HepG2 (cell line): ENCODE measurements around the gene CXorf65. TPM values are rescaled to one million over a fixed set of nuclear protein-coding genes. Genes with fewer than 3 reads are reported as not detected.

Experiments
- polyA plus RNA-seq, 8 experiments: library from polyadenylated mRNA; depleted of rRNA in 3 of 8; stranded (reverse) in 7 of 8; unstranded in 1 of 8; fragments of >200 nt; fragmentation: Illumina TruSeq in 4 of 8; extraction: Trizol in 4 of 8; gene quantifications; 2 replicates each; pipeline versions ENCODE4 v1.2.1 to v1.2.3, GENCODE V29; 2011 to 2016; ENCODE audit warnings: low read depth in 4 of 8, missing spikeins in 1 of 8, mixed read lengths in 1 of 8; ENCODE audit not compliant: insufficient read depth in 1 of 8
- small RNA-seq, 3 experiments: library from RNA; depleted of rRNA; stranded (forward); fragments of <200 nt; gene quantifications; one replicate each; pipeline ENCODE3, GENCODE V24; 2012; ENCODE audit warnings: low read depth in 2 of 3, low replicate concordance in 1 of 3; ENCODE audit not compliant: insufficient read length in 3 of 3, insufficient read depth in 2 of 3
- total RNA-seq, 5 experiments: library from RNA; depleted of rRNA; stranded (reverse); fragments of >200 nt; fragmentation: Illumina TruSeq; extraction: Trizol; gene quantifications; 2 replicates each; pipeline ENCODE4 v1.2.3, GENCODE V29; 2016; ENCODE audit warnings: low read depth in 1 of 5

Gene CXorf65
- total and polyA plus RNA-seq, 2 of the 13 experiments (the other 11 are each of a cell fraction or from before 2014, with no cell fraction given) = not detected

Small RNA genes lying within 50 kb of the gene (small RNA-seq; reads per million reads assigned to genes)
- 0 reads per million in 3 experiments for gene CXorf65

Other genes with a start within 250 kb of the CXorf65 start
- not detected in 2 replicates for gene TEX11, start 198.0 kb downstream of the CXorf65 start, total RNA-seq (2016; rRNA removed; fragmentation: Illumina TruSeq; extraction: Trizol)
- not detected in 2 replicates for gene TEX11, start 198.0 kb downstream of the CXorf65 start, polyA plus RNA-seq (2011; rRNA removed)
- gene SLC7A3, start 175.6 kb downstream of the CXorf65 start, total RNA-seq (2016; rRNA removed; fragmentation: Illumina TruSeq; extraction: Trizol) = not detected in 2 replicates
- not detected in 2 replicates for gene SLC7A3, start 175.6 kb downstream of the CXorf65 start, polyA plus RNA-seq (2011; rRNA removed)
- 42.2 and 51.5 TPM in 2 replicates for gene SNX12, start 38.4 kb downstream of the CXorf65 start, total RNA-seq (2016; rRNA removed; fragmentation: Illumina TruSeq; extraction: Trizol)
- 27.3 and 30.3 TPM in 2 replicates for gene SNX12, start 38.4 kb downstream of the CXorf65 start, polyA plus RNA-seq (2011; rRNA removed)
- 4.6 and 5.7 TPM in 2 replicates for gene FOXO4, start 10.9 kb downstream of the CXorf65 start, total RNA-seq (2016; rRNA removed; fragmentation: Illumina TruSeq; extraction: Trizol)
- gene FOXO4, start 10.9 kb downstream of the CXorf65 start, polyA plus RNA-seq (2011; rRNA removed) = 5.1 and 9.3 TPM in 2 replicates
- not detected in 2 replicates for gene IL2RG, start 4.8 kb upstream of the CXorf65 start, total RNA-seq (2016; rRNA removed; fragmentation: Illumina TruSeq; extraction: Trizol)
- gene IL2RG, start 4.8 kb upstream of the CXorf65 start, polyA plus RNA-seq (2011; rRNA removed) = 0.98 and 1.1 TPM in 2 replicates
- 15.0 and 16.0 TPM in 2 replicates for gene MED12, start 11.9 kb upstream of the CXorf65 start, total RNA-seq (2016; rRNA removed; fragmentation: Illumina TruSeq; extraction: Trizol)
- gene MED12, start 11.9 kb upstream of the CXorf65 start, polyA plus RNA-seq (2011; rRNA removed) = 9.4 and 13.5 TPM in 2 replicates
- 0.04 TPM in 1 of 2 replicates, not detected in the other for gene NLGN3, start 38.1 kb upstream of the CXorf65 start, total RNA-seq (2016; rRNA removed; fragmentation: Illumina TruSeq; extraction: Trizol)
- 0.16 and 0.29 TPM in 2 replicates for gene NLGN3, start 38.1 kb upstream of the CXorf65 start, polyA plus RNA-seq (2011; rRNA removed)
- gene GJB1, start 116.5 kb upstream of the CXorf65 start, total RNA-seq (2016; rRNA removed; fragmentation: Illumina TruSeq; extraction: Trizol) = 47.8 and 111 TPM in 2 replicates
- gene GJB1, start 116.5 kb upstream of the CXorf65 start, polyA plus RNA-seq (2011; rRNA removed) = 161 and 197 TPM in 2 replicates
- gene ZMYM3, start 147.4 kb upstream of the CXorf65 start, total RNA-seq (2016; rRNA removed; fragmentation: Illumina TruSeq; extraction: Trizol) = 26.4 and 34.7 TPM in 2 replicates
- gene ZMYM3, start 147.4 kb upstream of the CXorf65 start, polyA plus RNA-seq (2011; rRNA removed) = 35.4 and 41.5 TPM in 2 replicates
- gene NONO, start 176.9 kb upstream of the CXorf65 start, total RNA-seq (2016; rRNA removed; fragmentation: Illumina TruSeq; extraction: Trizol) = 387 and 408 TPM in 2 replicates
- gene NONO, start 176.9 kb upstream of the CXorf65 start, polyA plus RNA-seq (2011; rRNA removed) = 552 and 605 TPM in 2 replicates
- 0.21 and 2.2 TPM in 2 replicates for gene ITGB1BP2, start 195.0 kb upstream of the CXorf65 start, total RNA-seq (2016; rRNA removed; fragmentation: Illumina TruSeq; extraction: Trizol)
- 0.88 and 0.90 TPM in 2 replicates for gene ITGB1BP2, start 195.0 kb upstream of the CXorf65 start, polyA plus RNA-seq (2011; rRNA removed)